ELR (cell line): ENCODE data around the gene TRAM2.

Experiments used
- DNase-seq: peaks from one replicate; pipeline ENCODE4 v3.0.0-alpha.2; 2015; ENCODE audit warnings: low read depth

The TRAM2 gene

GRCh38 chr6:52595000-52595795 is 18.3 kb upstream of the TRAM2 start:
- DNase-seq = peak; percentile 86

- no peak for DNase-seq
These were observed 17.4 kb upstream of the TRAM2 start for GRCh38 chr6:52594221-52594620.

- no peak for DNase-seq
These were observed 15.0 kb upstream of the TRAM2 start for GRCh38 chr6:52591832-52592231.

- DNase-seq = peak; percentile 75
These were observed 13.5 kb upstream of the TRAM2 start for GRCh38 chr6:52590152-52590891.

- no peak for DNase-seq
These were observed 11.8 kb upstream of the TRAM2 start for GRCh38 chr6:52588710-52589091.

- DNase-seq = no peak
These were observed 11.3 kb upstream of the TRAM2 start for GRCh38 chr6:52588087-52588709.

GRCh38 chr6:52587001-52587400 is 10.1 kb upstream of the TRAM2 start:
- no peak for DNase-seq

GRCh38 chr6:52584203-52584602 is 7.3 kb upstream of the TRAM2 start:
- no peak for DNase-seq

- DNase-seq = no peak
These were observed 6.1 kb upstream of the TRAM2 start for GRCh38 chr6:52582996-52583395.

GRCh38 chr6:52582446-52582845 is 5.6 kb upstream of the TRAM2 start:
- DNase-seq = no peak

GRCh38 chr6:52580905-52581304 is 4.0 kb upstream of the TRAM2 start:
- no peak for DNase-seq

GRCh38 chr6:52579006-52579660 is 2.3 kb upstream of the TRAM2 start:
- no peak for DNase-seq

- no peak for DNase-seq
These were observed 1.1 kb upstream of the TRAM2 start for GRCh38 chr6:52577778-52578463.

- DNase-seq = peak; percentile 88
These were observed 353 bp downstream of the TRAM2 start for GRCh38 chr6:52576392-52577021.

GRCh38 chr6:52576054-52576391 is 837 bp downstream of the TRAM2 start:
- no peak for DNase-seq

GRCh38 chr6:52575502-52575892 is 1.4 kb downstream of the TRAM2 start:
- DNase-seq = peak; percentile 62

- peak; percentile 82 for DNase-seq
These were observed 2.0 kb downstream of the TRAM2 start for GRCh38 chr6:52574709-52575501.

GRCh38 chr6:52573295-52573694 is 3.6 kb downstream of the TRAM2 start:
- peak; percentile 67 for DNase-seq

- no peak for DNase-seq
These were observed 4.3 kb downstream of the TRAM2 start for GRCh38 chr6:52572536-52572935.

GRCh38 chr6:52571099-52571755 is 5.6 kb downstream of the TRAM2 start:
- no peak for DNase-seq
